Measurements from ENCODE around the gene ATP1A4. TPM values are rescaled to one million over a fixed set of nuclear protein-coding genes. Genes with fewer than 3 reads are reported as not detected.
A peak's percentile ranks its signal among the peaks of the same experiment; 100 is the strongest.

The ATP1A4 gene
- total and polyA plus RNA-seq, 9 of the 15 experiments (the other 6 are each of a cell fraction or from before 2014, with no cell fraction given), result 0.07 TPM; not detected in 8

DNA sequence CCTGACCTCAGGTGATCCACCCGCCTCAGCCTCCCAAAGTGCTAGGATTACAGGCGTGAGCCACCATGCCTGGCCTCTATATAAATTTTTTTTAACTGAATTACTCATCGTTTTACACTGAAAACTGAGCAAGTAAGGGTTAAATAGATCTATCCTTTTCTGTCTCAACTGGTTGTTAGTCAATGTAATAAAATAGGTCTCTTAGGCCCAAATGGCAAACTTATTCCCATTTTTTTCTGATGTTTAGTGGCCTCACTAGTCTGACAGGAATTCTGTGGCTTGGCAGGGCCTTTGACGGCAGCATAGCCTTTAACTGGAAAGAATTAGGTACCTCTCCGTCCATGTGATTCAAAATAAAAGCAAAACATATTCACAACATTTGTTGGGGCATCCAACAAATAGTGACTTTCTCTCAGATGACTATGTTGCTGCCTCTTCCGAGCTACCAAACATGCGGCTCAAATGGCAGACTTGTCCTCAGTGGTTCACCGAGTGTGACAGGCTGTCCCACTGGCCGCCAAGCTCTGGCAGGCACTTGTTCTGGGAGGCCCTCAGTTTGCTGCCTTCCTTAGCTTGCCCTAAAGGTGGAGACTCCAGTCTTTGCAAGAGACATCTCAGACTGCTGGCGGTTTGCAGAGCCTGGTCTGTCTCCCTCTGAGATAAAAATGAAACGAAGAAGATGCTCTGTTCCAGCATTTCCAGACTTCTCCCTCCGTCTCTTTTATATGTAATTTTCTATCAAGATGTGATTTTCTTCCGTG lies 17.4 kb downstream of the ATP1A4 start:
- ChIA-PET POLR2A (interaction anchor here (0.5 to 1.2 kb wide), 3 partner anchors 24 to 41 kb away, joined by 3 to 4 read pairs (median 4); no protein-coding TSS in a partner anchor), CTCF (ENCODE audit: low intra/inter-chr PET ratio) (no interaction called here)
- DNase-seq (ENCODE audit: extremely low read depth in 1 of 4, low spot score in 3 of 4) (peak in 1 of 4 experiments; percentile 18), FAIRE-seq (peak; percentile 68), ATAC-seq (peak; percentile 78)
- Histone ChIP-seq H3K9me1 (ENCODE audit: control insufficient read depth, insufficient read depth, low read length) (no peaks in the 10 kb centered on the region), H3K79me2 (ENCODE audit: control insufficient read depth, insufficient read depth, low read length) (no peaks in the 10 kb centered on the region), H3K4me2 (ENCODE audit: insufficient read depth, low read length) (no peak overlapping the region), H3K36me3 (ENCODE audit: control insufficient read depth, insufficient read depth, low read length) (no peaks in the 10 kb centered on the region), H3K4me3 (no peak overlapping the region), H3K4me1 (replicated peaks in 1 of 2; ENCODE audit: control insufficient read depth in 2 of 2, insufficient read depth in 2 of 2, low read length in 2 of 2) (peaks cover 0 to 4% of the 10 kb centered on the region in 2 experiments; a peak in 3 of 5 replicates), H4K20me1 (replicated peaks; ENCODE audit: control insufficient read depth, insufficient read depth, low read length) (no peaks in the 10 kb centered on the region), H3K27me3 (ENCODE audit: control insufficient read depth in 2 of 2, insufficient read depth in 2 of 2, low read length in 2 of 2) (peaks cover 41 to 86% of the 10 kb centered on the region in 2 experiments), H2AFZ (ENCODE audit: low read depth, low read length) (no peak overlapping the region), H3K9me3 (replicated peaks; ENCODE audit: control insufficient read depth, insufficient read depth, low read depth, low read length) (no peaks in the 10 kb centered on the region), H3K27ac (ENCODE audit: extremely low read depth, low read depth, low read length) (no peak overlapping the region), H3K9ac (ENCODE audit: insufficient read depth in 1 of 2, low read depth in 2 of 2, low read length in 2 of 2) (no peak overlapping the region)
- intact Hi-C loops (cut with micrococcal nuclease) (no loop called here), in situ Hi-C loops (cut with MboI) (no loop called here)
- TF ChIP-seq MLX (CRISPR knock-in tag; conservative IDR thresholded peaks at IDR 0.05) (no peak), MIER1 (IDR thresholded peaks at IDR 0.05; ENCODE audit: low read depth) (no peak), LCOR (CRISPR knock-in tag; IDR thresholded peaks at IDR 0.05) (no peak), ZZZ3 (IDR thresholded peaks at IDR 0.05) (no peak), HCFC1 (IDR thresholded peaks at IDR 0.05; ENCODE audit: low read depth, low read length) (no peak), TFAP4 (CRISPR knock-in tag; IDR thresholded peaks at IDR 0.05; ENCODE audit: borderline replicate concordance) (no peak), TCFL5 (CRISPR knock-in tag; conservative IDR thresholded peaks at IDR 0.05) (no peak), RAD21 (CRISPR knock-in tag; conservative IDR thresholded peaks at IDR 0.05 in 1 of 2, IDR thresholded peaks at IDR 0.05 in 1 of 2) (peak in 1 of 2 experiments; percentile 21; a peak in 1 of 4 replicates), ZNF449 (CRISPR knock-in tag; IDR thresholded peaks at IDR 0.05) (no peak)
- TF ChIP-seq, protein P1, sequence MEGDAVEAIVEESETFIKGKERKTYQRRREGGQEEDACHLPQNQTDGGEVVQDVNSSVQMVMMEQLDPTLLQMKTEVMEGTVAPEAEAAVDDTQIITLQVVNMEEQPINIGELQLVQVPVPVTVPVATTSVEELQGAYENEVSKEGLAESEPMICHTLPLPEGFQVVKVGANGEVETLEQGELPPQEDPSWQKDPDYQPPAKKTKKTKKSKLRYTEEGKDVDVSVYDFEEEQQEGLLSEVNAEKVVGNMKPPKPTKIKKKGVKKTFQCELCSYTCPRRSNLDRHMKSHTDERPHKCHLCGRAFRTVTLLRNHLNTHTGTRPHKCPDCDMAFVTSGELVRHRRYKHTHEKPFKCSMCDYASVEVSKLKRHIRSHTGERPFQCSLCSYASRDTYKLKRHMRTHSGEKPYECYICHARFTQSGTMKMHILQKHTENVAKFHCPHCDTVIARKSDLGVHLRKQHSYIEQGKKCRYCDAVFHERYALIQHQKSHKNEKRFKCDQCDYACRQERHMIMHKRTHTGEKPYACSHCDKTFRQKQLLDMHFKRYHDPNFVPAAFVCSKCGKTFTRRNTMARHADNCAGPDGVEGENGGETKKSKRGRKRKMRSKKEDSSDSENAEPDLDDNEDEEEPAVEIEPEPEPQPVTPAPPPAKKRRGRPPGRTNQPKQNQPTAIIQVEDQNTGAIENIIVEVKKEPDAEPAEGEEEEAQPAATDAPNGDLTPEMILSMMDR (IDR thresholded peaks at IDR 0.05 in 2 of 3, conservative IDR thresholded peaks at IDR 0.05 in 1 of 3; ENCODE audit: insufficient read depth in 2 of 3, low read depth in 1 of 3, low read length in 3 of 3), result peak in 1 of 3 experiments; percentile 12; a peak in 2 of 6 replicates
- BruUV-seq (replicated peaks), result no TSS peak
- WGBS (ENCODE audit: insufficient coverage, low coverage, missing lambda C conversion rate), result 8% methylated on average over 13 of the region's 13 CpGs

Data from K562 (cell line).